ENCODE measurements around the gene SAMMSON. TPM values are rescaled to one million over a fixed set of nuclear protein-coding genes. Genes with fewer than 3 reads are reported as not detected.

SAMMSON gene
- not detected for total RNA-seq

DNA sequence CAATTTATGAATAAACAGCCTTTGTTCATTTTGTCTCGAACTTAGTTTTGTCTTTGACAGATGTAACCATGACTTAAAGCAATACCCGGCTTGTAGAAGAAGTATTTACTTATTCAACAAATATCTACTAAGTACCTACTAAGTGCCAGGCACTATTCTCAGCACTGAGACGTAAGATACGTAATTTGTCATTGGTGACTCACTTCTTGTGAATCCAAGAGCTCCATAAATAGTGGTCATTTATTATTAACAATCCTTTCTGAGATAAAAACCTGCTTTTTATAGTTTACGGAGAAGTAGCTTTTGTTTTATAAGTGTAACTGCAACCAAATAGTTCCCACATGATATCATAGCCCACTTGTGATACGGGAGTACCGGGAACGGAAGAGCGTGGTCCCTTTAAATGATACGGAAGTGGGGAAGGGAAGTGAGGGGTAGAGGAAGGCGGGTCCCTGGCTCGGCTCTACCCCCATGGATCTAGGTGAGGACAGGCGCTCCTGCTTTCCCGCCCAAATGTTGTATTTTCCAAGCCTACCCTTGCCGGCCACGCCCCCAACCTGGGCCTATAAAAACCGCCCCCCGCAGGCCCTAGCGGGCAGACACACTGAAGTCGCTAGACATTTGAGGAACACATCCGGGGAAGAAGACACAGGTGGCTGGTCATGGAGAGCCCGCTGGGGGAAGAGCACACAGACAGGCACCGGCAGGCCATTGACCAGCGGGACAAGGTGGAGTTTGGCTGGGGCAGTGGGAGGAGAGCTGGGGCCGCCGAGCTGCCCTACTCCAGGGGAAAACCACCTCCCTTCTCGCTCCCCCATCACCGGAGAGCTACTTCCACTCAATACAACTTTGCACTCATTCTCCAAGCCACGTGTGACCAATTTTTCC is at the start of gene SAMMSON:
SAMMSON (plus strand) TSS at position 594 of the 888 bp plus-strand sequence.
- Mint-ChIP-seq H3K36me3 (no peaks in the 10 kb centered on the region), H3K27me3 (no peaks in the 10 kb centered on the region), H3K4me1 (ENCODE audit: low read depth in 2 of 2) (no peaks in the 10 kb centered on the region), H3K9me3 (no peaks in the 10 kb centered on the region), H3K4me3 (no peak within 1 kb of the TSS), H3K27ac (no peak within 1 kb of the TSS)
- ATAC-seq (no peak), DNase-seq (ENCODE audit: low spot score) (no peak)

DNA sequence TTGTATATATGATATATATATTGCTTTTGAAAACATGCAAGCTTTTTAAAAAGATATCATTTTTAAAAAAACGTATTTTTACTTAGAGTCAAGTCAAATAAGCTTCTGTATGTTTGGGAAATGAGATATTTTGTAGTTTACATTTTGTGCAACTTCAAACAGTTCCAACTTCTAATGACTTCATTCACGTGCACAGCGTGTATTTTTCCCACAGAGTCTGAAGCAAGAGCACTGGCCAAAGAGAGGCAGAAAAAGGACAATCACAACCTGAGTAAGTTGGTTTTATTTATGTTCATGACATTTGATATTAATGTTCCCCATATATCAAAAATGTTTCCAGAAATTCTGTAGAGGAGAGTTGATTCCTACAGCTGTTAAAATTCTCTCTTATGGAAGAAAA is 47.9 kb upstream of the SAMMSON start:
- H3K9me3 Mint-ChIP-seq, result no peaks in the 10 kb centered on the region
- no peak for ATAC-seq

DNA sequence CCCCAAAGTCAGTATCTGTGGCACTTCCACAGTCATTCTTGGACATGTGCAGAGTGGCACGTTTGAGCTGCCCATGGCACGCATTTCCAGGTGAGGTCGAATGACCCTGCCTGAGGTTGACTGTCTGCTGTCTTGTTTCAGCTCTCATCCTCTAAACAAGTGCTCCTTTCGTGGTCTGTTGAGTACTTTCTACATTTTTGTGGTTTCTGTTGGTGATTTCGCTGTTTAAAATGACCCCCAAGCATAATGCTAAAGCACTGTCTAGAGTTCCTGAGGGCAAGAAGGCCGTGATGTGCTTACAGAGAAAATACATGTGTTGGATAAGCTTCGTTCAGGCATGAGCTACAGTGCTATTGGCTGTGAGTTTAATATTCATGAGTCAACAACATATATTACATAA is 40.0 kb upstream of the SAMMSON start:
- no peaks in the 10 kb centered on the region for H3K4me1 Mint-ChIP-seq (ENCODE audit: low read depth in 2 of 2)
- no peaks in the 10 kb centered on the region for H3K27me3 Mint-ChIP-seq
- H3K36me3 Mint-ChIP-seq, result no peaks in the 10 kb centered on the region
- DNase-seq (ENCODE audit: low spot score), result no peak
- H3K27ac Mint-ChIP-seq, result no peak overlapping the region
- H3K9me3 Mint-ChIP-seq, result no peaks in the 10 kb centered on the region
- no peak for ATAC-seq
- no peak overlapping the region for H3K4me3 Mint-ChIP-seq

More for the DNA sequence above, 47.9 kb upstream of the SAMMSON start:
- H3K4me1 Mint-ChIP-seq (ENCODE audit: low read depth in 2 of 2), result no peaks in the 10 kb centered on the region
- no peak overlapping the region for H3K4me3 Mint-ChIP-seq
- no peak overlapping the region for H3K27ac Mint-ChIP-seq
- DNase-seq (ENCODE audit: low spot score), result no peak
- no peaks in the 10 kb centered on the region for H3K36me3 Mint-ChIP-seq
- no peaks in the 10 kb centered on the region for H3K27me3 Mint-ChIP-seq

DNA sequence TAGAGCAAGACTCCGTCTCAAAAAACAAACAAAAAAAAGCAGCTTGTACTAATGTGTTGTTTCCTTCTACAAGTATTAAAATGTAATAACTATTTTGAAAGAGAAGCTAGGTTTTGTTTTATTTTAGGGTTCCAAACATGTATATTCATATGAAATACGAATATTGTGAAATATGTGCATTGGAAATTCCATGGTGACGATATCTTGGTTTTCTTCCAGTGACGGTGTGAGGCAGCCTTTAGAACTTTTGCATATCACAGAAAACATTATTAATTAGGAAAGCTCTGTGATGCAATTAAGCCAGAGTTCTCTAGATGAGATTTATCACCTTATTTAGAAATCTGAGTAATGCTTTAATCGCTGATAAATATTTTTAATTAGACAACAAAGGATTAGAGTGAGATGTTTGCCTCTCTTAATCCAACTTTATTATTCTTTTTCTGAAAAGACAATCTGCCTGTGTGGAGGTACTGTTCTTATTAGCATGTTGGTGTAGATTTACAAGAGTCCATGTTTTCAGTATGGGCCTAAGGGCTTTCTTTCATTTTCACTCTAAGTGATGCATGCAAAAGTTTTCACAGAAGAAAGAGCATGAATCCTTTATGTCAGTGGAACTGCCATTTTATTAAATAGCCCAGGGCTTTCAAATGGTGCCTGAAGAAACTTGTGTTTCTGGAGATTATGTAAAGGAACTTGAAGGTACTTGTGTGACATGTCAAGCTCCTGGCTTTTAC is 37.7 kb upstream of the SAMMSON start:
- no peaks in the 10 kb centered on the region for H3K9me3 Mint-ChIP-seq
- DNase-seq (ENCODE audit: low spot score) (no peak), ATAC-seq (no peak)
- H3K36me3 Mint-ChIP-seq, result no peaks in the 10 kb centered on the region
- H3K4me3 Mint-ChIP-seq, result no peak overlapping the region
- no peaks in the 10 kb centered on the region for H3K27me3 Mint-ChIP-seq
- H3K4me1 Mint-ChIP-seq (ENCODE audit: low read depth in 2 of 2), result no peaks in the 10 kb centered on the region
- no peak overlapping the region for H3K27ac Mint-ChIP-seq

DNA sequence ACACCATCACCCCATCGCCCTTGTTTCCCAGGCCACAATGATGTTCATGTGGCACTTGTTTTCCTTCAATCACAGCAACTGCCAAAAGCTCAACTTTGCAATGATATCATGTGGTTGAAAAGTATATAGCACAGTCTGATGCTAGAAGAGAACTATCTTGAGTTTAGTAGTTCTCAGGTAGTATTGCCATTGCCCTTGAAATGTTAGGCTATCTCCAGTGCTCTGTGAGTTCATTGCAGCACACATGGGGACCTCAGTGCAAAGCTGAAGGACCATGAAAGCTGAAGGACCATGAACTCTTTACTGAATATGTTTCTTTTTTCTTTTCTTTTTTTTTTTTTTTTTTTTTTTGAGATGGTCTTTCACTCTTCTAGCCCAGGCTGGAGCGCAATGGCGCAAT is 35.9 kb upstream of the SAMMSON start:
- no peaks in the 10 kb centered on the region for H3K4me1 Mint-ChIP-seq (ENCODE audit: low read depth in 2 of 2)
- H3K9me3 Mint-ChIP-seq, result no peaks in the 10 kb centered on the region
- DNase-seq (ENCODE audit: low spot score) (no peak), ATAC-seq (no peak)
- H3K36me3 Mint-ChIP-seq, result no peaks in the 10 kb centered on the region
- no peak overlapping the region for H3K27ac Mint-ChIP-seq
- no peak overlapping the region for H3K4me3 Mint-ChIP-seq
- no peaks in the 10 kb centered on the region for H3K27me3 Mint-ChIP-seq

DNA sequence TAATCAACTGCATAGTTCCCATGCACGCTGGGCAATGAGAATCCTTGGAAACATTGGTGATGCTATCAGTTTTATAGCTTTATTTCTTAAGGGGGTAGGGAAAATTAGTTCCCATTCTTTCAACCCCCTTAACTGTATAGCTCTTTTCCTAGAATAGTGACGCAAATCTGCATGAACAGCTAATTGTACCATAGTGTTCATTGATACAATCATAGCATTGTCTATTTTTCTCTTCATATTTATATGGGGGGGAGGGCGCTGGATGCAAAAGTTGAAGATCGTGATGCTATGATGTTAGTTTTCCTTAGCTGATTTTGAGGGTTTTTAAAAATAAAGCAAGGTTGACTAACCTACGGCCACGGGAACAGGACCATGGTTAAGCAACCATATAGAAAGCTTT is 32.4 kb upstream of the SAMMSON start:
- Mint-ChIP-seq H3K4me1 (ENCODE audit: low read depth in 2 of 2) (no peaks in the 10 kb centered on the region), H3K4me3 (no peak overlapping the region)

DNA sequence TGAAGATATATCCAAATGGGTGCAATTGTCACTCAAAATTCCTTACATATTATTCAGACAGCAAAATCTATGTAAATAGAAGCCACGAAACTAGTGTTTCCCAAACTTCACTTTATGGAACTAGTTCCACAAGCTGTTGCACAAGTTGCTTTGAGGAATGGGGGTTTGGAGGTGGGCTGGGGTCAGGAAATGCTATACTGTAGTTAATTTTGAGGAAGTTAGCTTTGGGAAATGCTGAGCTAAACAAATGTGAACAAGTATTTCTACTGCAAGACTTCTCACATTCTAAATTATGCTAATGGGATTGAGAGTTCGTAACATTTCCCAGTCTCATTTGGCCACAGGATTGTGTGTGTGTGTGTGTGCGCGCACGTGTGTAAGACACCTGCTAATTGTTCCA is 28.7 kb upstream of the SAMMSON start:
- H3K27me3 Mint-ChIP-seq, result no peaks in the 10 kb centered on the region
- ATAC-seq, result no peak
- H3K27ac Mint-ChIP-seq, result no peak overlapping the region
- no peak overlapping the region for H3K4me3 Mint-ChIP-seq
- no peaks in the 10 kb centered on the region for H3K4me1 Mint-ChIP-seq (ENCODE audit: low read depth in 2 of 2)
- no peak for DNase-seq (ENCODE audit: low spot score)
- H3K36me3 Mint-ChIP-seq, result no peaks in the 10 kb centered on the region
- peaks cover 7% of the 10 kb centered on the region for H3K9me3 Mint-ChIP-seq

More for the DNA sequence above, 32.4 kb upstream of the SAMMSON start:
- no peaks in the 10 kb centered on the region for H3K36me3 Mint-ChIP-seq
- no peak for ATAC-seq
- H3K9me3 Mint-ChIP-seq, result peaks cover 3% of the 10 kb centered on the region
- no peaks in the 10 kb centered on the region for H3K27me3 Mint-ChIP-seq
- H3K27ac Mint-ChIP-seq, result no peak overlapping the region
- DNase-seq (ENCODE audit: low spot score), result no peak

DNA sequence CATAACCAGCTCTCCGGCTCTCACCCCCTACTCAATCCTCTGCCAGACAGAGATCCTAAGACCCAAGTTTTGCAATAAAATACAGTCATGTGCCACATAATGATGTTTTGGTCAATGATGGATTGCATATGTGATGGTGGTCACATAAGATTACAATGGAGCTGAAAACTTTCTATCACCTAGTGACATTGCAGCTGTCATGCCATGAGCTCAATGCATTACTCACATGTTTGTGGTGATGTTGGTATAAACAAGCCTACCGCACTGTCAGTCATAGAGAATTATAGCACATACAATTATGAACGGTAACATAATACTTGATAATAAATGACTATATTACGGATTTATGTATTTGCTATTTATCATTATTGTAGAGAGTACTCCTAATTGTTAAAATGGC is 26.9 kb upstream of the SAMMSON start:
- no peaks in the 10 kb centered on the region for H3K27me3 Mint-ChIP-seq
- H3K4me3 Mint-ChIP-seq, result no peak overlapping the region
- ATAC-seq (no peak), DNase-seq (ENCODE audit: low spot score) (no peak)
- H3K9me3 Mint-ChIP-seq, result peaks cover 7% of the 10 kb centered on the region
- H3K4me1 Mint-ChIP-seq (ENCODE audit: low read depth in 2 of 2), result no peaks in the 10 kb centered on the region
- H3K36me3 Mint-ChIP-seq, result no peaks in the 10 kb centered on the region
- H3K27ac Mint-ChIP-seq, result no peak overlapping the region

DNA sequence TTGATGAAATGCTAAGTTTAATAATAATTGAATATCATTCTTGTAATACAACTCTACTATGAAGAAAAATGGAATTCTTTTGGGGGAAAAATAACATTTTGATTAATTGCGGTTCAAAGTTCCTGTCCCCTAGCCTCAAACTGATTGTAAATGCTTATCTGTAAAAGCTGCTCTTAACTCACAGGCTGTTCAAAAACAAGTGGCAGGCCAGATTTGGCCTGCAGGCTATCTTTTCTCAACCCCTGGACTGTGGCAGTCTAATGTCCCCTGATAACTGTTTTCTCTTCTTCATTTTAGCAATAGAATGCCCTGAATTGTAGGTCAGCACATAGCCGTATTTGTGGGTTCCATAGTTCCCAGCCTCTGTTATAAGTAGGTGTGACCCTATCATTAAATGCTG is 23.5 kb upstream of the SAMMSON start:
- Mint-ChIP-seq H3K4me1 (ENCODE audit: low read depth in 2 of 2) (no peaks in the 10 kb centered on the region), H3K27me3 (no peaks in the 10 kb centered on the region), H3K4me3 (no peak overlapping the region), H3K36me3 (no peaks in the 10 kb centered on the region), H3K27ac (no peak overlapping the region), H3K9me3 (peaks cover 4% of the 10 kb centered on the region)
- DNase-seq (ENCODE audit: low spot score) (no peak), ATAC-seq (no peak)

DNA sequence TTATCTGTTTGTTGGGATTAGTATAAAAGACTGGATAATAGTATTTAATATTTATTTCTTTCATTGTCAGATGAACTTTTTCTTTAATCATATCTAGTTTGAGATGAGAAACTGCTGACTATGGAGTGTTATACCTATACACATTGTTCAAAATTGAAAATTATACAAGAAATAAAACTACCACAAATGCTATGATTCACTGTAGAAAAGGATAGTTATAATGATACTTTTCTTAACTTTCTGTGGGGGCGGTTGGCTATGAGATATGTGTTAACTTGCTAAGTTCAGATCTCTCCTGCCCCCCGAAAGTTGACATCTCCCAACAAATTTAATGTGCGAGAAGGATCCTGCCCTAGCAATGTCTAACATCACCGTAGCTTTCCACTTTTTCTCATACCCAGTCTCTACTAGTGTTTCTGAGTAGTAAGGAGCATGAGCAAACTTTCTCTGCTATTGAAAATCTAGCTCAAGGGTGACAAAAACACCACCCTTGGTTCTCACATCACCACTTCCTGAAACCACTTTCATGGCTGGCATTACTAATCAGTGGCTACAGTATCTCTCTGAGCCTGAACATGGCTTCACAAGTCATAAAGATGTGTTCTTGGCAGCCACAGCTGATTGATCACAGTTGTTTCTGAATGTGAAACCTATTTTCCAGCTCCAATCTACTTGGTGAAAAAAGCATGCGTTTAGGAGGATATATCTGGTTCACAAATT is 15.8 kb upstream of the SAMMSON start:
- H3K4me3 Mint-ChIP-seq, result no peak overlapping the region
- H3K27ac Mint-ChIP-seq, result no peak overlapping the region
- no peaks in the 10 kb centered on the region for H3K27me3 Mint-ChIP-seq
- DNase-seq (ENCODE audit: low spot score) (no peak), ATAC-seq (peak in 1 of 2 donors; percentile 57)
- peaks cover 8% of the 10 kb centered on the region for H3K9me3 Mint-ChIP-seq
- no peaks in the 10 kb centered on the region for H3K36me3 Mint-ChIP-seq
- no peaks in the 10 kb centered on the region for H3K4me1 Mint-ChIP-seq (ENCODE audit: low read depth in 2 of 2)

DNA sequence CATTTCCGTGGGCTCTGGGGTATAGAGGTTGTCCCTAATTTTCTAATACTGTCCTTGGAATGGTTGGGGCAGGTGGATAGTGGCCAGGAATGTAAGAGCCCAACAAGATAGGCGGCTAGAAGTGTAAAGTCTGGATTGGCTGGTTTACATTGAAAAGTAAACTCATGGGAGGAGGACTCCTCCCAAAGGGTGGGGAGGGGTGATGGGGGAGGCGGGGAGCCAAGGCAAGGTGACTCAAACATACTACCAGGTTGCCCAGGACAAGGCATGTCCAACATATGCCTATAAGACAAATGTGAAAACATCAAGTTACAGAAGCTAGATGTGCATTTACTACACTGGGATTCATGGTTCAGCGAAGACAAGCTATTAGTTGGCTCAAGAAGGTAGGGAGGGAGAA is 14.3 kb upstream of the SAMMSON start:
- Mint-ChIP-seq H3K9me3 (peaks cover 8% of the 10 kb centered on the region), H3K27me3 (no peaks in the 10 kb centered on the region), H3K4me1 (ENCODE audit: low read depth in 2 of 2) (no peaks in the 10 kb centered on the region), H3K36me3 (no peaks in the 10 kb centered on the region), H3K4me3 (no peak overlapping the region), H3K27ac (no peak overlapping the region)
- DNase-seq (ENCODE audit: low spot score), result no peak
- ATAC-seq, result no peak

DNA sequence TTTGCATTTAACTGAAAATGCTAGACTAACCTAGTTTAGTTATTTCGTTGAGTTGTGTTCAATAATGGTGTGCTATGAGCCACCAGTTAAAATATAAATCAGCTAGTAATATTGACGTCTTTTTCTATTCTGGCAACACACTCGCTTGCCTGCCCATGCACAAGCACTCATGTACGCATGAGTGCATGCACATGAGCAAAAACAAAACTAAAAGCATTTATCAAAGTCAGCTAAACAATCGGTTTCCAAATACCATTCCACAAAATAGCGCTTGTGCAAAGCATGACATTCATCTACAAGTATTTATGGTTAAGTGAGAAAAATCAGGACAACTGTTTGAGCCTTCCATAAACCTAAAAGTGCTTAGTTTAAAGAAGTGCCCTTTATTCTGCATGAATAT is 13.1 kb upstream of the SAMMSON start:
- H3K36me3 Mint-ChIP-seq, result no peaks in the 10 kb centered on the region
- no peak for DNase-seq (ENCODE audit: low spot score)
- ATAC-seq, result no peak
- H3K27ac Mint-ChIP-seq, result no peak overlapping the region
- no peaks in the 10 kb centered on the region for H3K27me3 Mint-ChIP-seq
- peaks cover 8% of the 10 kb centered on the region for H3K9me3 Mint-ChIP-seq
- no peaks in the 10 kb centered on the region for H3K4me1 Mint-ChIP-seq (ENCODE audit: low read depth in 2 of 2)
- H3K4me3 Mint-ChIP-seq, result no peak overlapping the region

DNA sequence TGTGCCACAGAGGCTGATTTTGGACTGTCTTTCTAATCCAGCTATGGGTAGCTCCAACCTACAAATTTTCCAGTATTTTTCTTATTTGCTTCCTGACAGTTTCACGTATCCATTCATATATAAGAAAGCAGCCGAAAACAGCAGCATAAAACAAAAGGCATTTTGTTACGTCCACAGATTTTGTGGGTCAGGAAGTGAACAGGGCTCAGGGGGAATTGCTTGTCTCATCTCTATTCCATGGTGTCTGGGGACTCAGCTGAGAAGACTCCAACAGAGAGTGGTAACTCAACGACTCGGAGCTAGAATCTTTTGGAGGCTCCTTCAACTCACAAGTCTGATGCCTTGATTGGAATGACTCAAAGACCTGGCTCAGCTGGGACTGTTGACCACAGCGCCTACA is 11.7 kb upstream of the SAMMSON start:
- no peak for DNase-seq (ENCODE audit: low spot score)
- H3K9me3 Mint-ChIP-seq, result peaks cover 8% of the 10 kb centered on the region
- no peaks in the 10 kb centered on the region for H3K36me3 Mint-ChIP-seq
- no peak overlapping the region for H3K4me3 Mint-ChIP-seq
- no peaks in the 10 kb centered on the region for H3K27me3 Mint-ChIP-seq
- H3K27ac Mint-ChIP-seq, result no peak overlapping the region
- H3K4me1 Mint-ChIP-seq (ENCODE audit: low read depth in 2 of 2), result no peaks in the 10 kb centered on the region
- no peak for ATAC-seq

DNA sequence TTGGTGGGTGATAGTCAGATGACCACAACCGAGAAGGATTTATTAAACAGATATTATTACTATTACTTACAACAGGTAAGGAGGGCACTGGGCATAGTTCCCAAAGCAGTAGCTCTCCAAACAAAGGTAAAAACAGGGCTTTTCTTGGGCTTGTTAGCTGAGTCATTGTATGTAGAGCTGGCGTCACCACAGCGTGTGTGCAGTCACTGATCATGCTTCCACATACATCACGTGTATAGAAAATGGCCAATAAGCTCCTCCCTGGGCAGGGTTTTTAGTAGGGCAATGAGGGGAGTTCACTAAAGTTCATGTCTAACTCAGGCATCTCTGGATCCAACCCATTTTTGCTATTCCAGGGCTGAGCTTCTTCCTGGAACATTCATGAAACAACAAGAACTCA is 5.8 kb upstream of the SAMMSON start:
- H3K27me3 Mint-ChIP-seq, result no peaks in the 10 kb centered on the region
- no peak overlapping the region for H3K4me3 Mint-ChIP-seq
- no peak for ATAC-seq
- no peaks in the 10 kb centered on the region for H3K9me3 Mint-ChIP-seq
- DNase-seq (ENCODE audit: low spot score), result no peak
- H3K36me3 Mint-ChIP-seq, result no peaks in the 10 kb centered on the region
- no peak overlapping the region for H3K27ac Mint-ChIP-seq
- H3K4me1 Mint-ChIP-seq (ENCODE audit: low read depth in 2 of 2), result no peaks in the 10 kb centered on the region

Measured in natural killer cell treated with Interleukin-12 subunit alpha and Interleukin-12 subunit beta and Interleukin-15 and Interleukin-18, amount 100 ng/mL, for 72 hours (primary cell).